ENCODE results near the gene TCP10L. TPM values are rescaled to one million over a fixed set of nuclear protein-coding genes. Genes with fewer than 3 reads are reported as not detected.
"Not testable (repeated sequence)": the region's sequence is repeated elsewhere in the genome, so short reads cannot be mapped to it uniquely, and the experiment has no call there.

The TCP10L gene
- 0.96 TPM in 1 of 2 replicates, not detected in the other for total RNA-seq (2014; rRNA removed; shearing (Covaris generic))

GRCh38 chr21:32585042-32585710 is at the start of gene TCP10L:
Gene TCP10L (minus strand): TSS chr21:32585523. CDS start chr21:32584304, 1,219 bp downstream.
- DNase-seq (ENCODE audit: low read depth), result no peak

GRCh38 chr21:32626621-32627196 is 41.4 kb upstream of the TCP10L start:
- peak; percentile 63 for DNase-seq (ENCODE audit: low read depth)

- DNase-seq (ENCODE audit: low read depth), result not testable (repeated sequence)
These were observed 32.9 kb upstream of the TCP10L start for GRCh38 chr21:32618218-32618617.

GRCh38 chr21:32613436-32614043 is 28.2 kb upstream of the TCP10L start:
- DNase-seq (ENCODE audit: low read depth), result no peak

- no peak for DNase-seq (ENCODE audit: low read depth)
These were observed 27.6 kb upstream of the TCP10L start for GRCh38 chr21:32612999-32613337.

GRCh38 chr21:32612075-32612998 is 27.0 kb upstream of the TCP10L start, which contains the start of gene CFAP298:
Gene CFAP298 (minus strand): TSS chr21:32612377. CDS start chr21:32612243, 134 bp downstream.
- DNase-seq (ENCODE audit: low read depth), result peak; percentile 92

GRCh38 chr21:32611471-32611997 is 26.2 kb upstream of the TCP10L start:
- DNase-seq (ENCODE audit: low read depth), result peak; percentile 23

- DNase-seq (ENCODE audit: low read depth), result not testable (repeated sequence)
These were observed 25.6 kb upstream of the TCP10L start for GRCh38 chr21:32610940-32611339.

- no peak for DNase-seq (ENCODE audit: low read depth)
These were observed 23.5 kb upstream of the TCP10L start for GRCh38 chr21:32608851-32609250.

GRCh38 chr21:32605469-32605868 is 20.1 kb upstream of the TCP10L start:
- no peak for DNase-seq (ENCODE audit: low read depth)

GRCh38 chr21:32604464-32604863 is 19.1 kb upstream of the TCP10L start:
- DNase-seq (ENCODE audit: low read depth), result no peak

- no peak for DNase-seq (ENCODE audit: low read depth)
These were observed 17.8 kb upstream of the TCP10L start for GRCh38 chr21:32603131-32603530.

GRCh38 chr21:32602099-32602498 is 16.8 kb upstream of the TCP10L start:
- DNase-seq (ENCODE audit: low read depth), result no peak

GRCh38 chr21:32599526-32599925 is 14.2 kb upstream of the TCP10L start:
- DNase-seq (ENCODE audit: low read depth), result no peak

- no peak for DNase-seq (ENCODE audit: low read depth)
These were observed 13.8 kb upstream of the TCP10L start for GRCh38 chr21:32599091-32599490.

GRCh38 chr21:32597205-32597604 is 11.9 kb upstream of the TCP10L start:
- peak; percentile 91 for DNase-seq (ENCODE audit: low read depth)

- DNase-seq (ENCODE audit: low read depth), result no peak
These were observed 10.1 kb upstream of the TCP10L start for GRCh38 chr21:32595431-32595830.

- no peak for DNase-seq (ENCODE audit: low read depth)
These were observed 8.4 kb upstream of the TCP10L start for GRCh38 chr21:32593690-32594089.

GRCh38 chr21:32592929-32593502 is 7.7 kb upstream of the TCP10L start:
- no peak for DNase-seq (ENCODE audit: low read depth)

GRCh38 chr21:32590130-32590529 is 4.8 kb upstream of the TCP10L start:
- no peak for DNase-seq (ENCODE audit: low read depth)

GRCh38 chr21:32587651-32588050 is 2.3 kb upstream of the TCP10L start:
- DNase-seq (ENCODE audit: low read depth), result no peak

All from RPMI7951 (cell line).